ENCODE results near the gene MRPS15.

Gene MRPS15

DNA sequence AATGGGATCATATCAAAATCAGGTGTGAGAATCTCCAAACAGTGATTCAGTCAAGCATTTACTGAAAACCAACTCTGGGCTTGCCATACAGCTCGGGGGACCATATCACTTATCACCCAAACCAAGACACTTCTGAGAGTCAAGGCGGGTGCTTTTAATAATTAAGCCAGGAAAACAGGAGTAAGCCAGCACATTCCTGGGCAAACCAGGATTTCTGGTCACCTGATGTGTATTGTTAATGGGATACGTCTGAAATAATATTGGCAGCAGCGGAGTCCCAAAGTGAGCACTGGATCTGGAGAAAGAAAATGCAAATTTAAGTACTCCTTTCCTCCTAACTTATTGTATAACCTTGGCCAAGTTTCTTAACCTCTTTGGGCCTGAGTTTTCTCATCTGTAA lies 31.6 kb downstream of the MRPS15 start:
- in situ Hi-C loops (cut with MboI; ENCODE audit: low sequenced_read_pairs): no loop called here

DNA sequence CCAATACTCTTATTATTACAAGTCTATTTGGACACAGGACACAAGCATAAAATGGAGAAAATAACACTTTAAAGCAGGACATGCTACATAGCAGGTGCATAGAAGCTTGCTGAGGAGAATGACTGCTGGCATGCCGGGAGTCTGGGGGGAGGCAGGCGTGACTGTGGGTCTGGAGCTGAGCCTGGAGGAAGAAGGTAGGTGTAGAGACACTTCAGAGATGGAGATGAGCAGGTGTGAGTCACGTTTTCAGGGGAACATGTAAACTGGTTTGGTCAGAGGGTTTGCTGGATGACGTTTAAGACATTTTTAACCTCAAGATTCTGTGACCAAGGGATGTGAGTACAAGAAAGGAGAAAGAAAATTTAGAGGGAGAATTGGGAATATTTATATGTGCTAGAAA lies 38.4 kb downstream of the MRPS15 start:
- in situ Hi-C loops (cut with MboI; ENCODE audit: low sequenced_read_pairs): no loop called here

DNA sequence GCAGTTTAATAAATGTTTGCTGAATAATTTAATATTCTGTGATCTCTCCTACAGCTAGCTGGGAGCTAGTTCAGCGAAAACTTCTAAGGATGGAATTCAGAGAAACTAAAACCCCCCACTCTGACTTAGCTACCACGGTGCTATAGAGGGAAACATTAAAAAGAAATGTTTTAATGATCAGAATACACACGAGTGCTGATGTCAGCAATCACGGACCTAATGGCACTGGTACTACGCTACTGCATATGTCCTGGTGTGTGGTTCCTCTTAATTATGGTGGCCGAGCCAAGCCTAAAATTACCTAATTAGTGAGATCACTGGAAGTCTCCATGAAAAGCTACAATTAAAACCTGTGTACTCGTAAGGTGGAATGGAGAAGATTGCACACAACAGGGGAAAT lies 42.5 kb downstream of the MRPS15 start:
- in situ Hi-C loops (cut with MboI; ENCODE audit: low sequenced_read_pairs): no loop called here

DNA sequence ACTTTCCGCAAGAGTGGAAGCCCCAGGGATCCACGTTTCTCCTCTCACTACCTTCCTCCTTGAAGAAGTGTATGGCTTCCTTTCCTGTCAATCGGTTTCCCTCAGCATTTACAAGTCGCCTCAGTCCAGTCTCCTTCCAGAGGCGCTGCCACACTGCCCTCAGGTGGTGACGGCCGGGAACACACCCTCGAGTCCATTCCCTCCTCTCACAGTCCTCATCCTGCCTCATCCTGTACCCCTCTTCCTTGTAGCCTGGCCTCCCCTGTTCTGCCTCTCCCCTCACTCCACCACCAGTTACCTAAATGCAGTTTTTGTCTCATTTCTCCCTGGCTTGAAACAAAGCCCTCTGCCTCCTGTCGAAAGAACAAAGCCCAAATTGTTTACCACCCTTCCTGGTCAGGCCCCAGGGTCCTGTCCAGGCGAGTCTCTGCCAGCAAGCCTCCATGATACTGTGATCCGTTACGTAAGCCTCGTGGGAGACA lies 43.3 kb downstream of the MRPS15 start:
- in situ Hi-C loops (cut with MboI; ENCODE audit: low sequenced_read_pairs): no loop called here

DNA sequence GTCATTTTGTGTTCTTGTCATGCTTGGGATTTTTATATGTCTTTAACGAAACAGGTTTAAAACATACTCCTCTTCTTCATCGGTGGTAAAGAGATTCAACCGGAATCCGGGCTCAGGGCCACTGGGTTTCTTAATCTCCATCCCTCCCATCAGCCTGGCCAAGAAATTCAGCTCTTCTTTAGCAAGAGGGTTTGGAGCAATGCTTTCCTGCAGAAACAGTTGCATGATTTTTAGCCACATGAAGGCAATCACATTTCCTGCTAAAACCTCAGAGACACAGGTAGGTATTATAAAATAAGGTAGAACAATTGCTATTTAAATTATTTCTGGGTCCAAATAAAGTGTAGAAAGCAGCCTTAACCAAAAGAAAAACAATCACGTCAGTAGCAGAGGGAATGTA lies 43.8 kb downstream of the MRPS15 start:
- in situ Hi-C loops (cut with MboI; ENCODE audit: low sequenced_read_pairs): no loop called here

DNA sequence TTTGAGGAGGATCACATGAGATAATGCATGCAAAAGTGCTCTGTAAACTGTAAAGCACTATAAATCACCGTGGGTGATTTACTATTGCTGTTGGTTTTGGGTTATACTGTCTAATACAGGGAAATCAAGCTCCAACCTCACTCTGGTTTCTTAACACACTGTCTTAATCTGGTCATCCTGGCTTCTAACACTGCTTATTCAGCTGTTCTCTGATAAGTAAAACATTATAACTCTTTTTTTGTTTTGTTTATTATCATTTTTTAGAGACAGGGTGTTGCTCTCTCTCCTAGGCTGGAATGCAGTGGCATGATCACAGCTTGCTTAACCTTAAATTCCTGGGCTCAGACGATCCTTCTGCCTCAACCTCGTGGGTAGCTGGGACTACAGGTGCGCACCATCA lies 44.6 kb downstream of the MRPS15 start:
- in situ Hi-C loops (cut with MboI; ENCODE audit: low sequenced_read_pairs): no loop called here

DNA sequence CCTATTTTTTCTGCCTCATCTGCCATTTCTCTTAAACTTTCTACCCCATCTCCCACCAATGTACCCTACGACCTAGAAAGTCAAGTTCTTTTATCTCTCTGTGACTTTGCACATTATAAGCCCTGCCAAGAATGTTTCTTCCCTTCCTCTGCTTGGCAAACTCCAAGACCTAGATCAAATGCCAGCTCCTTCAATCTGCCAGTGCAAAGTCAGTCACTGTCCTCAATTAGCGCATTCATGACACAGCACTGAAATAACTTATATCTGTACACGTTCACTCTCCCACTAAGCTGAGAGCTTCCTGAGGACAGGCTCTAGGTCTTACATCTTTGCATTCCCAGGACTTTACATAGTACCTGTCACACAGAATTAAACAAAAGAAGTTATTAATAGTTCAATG lies 45.0 kb downstream of the MRPS15 start:
- in situ Hi-C loops (cut with MboI; ENCODE audit: low sequenced_read_pairs): no loop called here

DNA sequence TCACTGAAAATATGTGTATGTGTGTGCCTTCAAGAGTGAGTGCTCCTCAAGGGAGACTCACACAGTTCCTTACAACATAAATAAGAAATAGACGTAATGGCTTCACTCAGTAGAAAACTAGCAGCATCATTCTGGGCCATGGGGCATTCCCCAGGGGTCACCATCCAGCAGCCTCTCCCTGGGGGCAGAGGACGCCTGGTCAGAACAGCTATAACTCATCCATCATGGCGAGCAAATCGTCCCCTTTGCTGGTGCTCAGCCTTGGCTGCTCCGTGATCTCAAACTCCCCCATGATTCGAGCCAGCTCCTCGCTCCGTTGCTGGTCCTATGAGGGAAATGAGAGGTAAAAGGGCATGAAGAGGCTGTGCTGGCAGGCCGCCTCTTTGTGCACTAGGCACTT lies 46.3 kb downstream of the MRPS15 start:
- in situ Hi-C loops (cut with MboI; ENCODE audit: low sequenced_read_pairs): no loop called here

DNA sequence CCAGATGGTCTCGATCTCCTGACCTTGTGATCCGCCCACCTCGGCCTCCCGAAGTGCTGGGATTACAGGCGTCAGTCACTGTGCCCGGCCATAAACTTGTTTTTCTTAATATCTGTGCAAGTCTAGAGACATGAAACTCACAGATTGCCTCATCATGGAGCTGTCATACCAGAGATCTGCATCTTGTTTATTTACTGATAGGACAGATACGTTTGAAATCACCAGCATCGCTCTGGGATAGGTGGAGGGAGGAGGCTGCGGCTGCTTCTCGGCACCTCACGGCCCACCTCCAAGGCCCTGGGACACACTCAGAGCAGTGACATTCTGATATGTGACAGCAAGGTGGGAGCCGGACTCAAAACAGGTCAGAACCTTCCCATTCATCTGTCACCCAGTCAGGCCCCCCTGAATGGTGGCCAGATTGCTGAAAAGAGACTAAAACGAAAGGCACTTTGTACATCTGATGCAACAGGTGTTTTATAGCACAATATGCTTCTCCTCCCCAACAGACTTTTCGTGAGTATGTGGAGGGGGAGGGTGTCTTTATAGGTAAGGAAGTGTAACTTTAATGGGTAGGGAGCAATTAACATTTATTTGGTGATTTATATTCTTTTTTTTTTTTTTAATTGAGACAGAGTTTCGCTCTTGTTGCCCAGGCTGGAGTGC lies 48.4 kb downstream of the MRPS15 start:
- in situ Hi-C loops (cut with MboI; ENCODE audit: low sequenced_read_pairs): no loop called here

DNA sequence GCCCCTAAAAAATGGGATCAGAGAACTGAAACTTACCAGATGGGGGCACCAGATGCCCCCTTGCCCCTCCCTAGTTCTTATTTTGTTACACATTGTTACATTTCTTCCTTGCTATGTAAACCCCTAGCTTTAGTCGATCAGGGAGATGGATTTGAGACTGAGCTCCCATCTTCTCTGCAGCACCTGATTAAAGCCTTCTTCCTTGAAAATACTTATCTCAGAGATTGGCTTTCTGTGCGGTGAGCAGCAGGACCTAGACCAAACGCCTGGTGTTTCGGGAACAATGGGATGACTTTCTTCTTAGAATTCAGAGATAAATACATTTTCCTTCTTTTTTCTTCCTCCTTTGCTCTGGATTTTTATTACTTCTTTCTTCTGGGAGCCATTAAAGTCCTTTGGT lies 49.8 kb downstream of the MRPS15 start:
- in situ Hi-C loops (cut with MboI; ENCODE audit: low sequenced_read_pairs): no loop called here

DNA sequence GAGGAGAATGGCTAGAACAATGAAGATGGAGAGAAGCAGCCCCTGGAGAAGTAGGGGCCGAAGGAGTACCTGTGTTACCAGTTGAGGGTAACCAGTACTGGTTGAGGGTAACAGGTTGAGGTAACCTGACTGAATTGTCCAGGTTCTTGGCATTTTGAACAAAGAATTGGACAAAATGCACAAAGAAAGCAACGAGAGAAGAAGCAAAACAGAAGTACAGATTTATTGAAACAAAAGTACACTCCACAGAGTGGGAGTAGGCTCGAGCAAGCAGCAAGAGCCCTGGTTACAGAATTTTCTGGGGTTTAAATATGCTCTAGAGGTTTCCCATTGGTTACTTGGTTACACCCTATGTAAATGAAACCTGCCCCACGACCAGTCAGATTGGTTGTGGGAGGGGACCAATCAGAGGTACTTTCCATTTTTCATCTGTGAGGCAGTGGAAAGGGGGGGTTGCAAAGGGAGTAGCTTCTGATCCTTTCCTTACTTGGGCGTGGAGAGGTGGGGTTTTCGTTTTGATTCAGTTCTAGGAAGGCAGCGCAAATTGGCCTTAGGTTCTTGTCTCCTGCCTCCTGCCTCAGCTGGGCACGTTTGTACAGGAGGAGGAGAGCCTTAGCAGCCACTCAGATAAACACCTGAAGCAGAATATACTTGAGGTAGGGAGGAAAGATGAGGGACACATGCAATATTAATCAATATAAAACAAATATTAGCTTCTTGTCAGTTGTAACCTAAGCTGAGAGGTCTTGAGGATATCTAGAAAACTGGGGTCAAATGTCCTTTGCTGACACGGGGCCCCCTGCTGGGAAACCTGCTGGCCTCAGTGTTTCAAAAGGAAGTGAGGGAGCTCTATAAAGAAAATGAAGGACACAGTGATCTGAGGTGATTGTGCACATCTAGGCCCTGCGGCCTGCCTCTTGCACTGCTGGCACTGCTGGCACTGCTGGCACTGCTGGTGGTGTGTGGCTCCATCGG lies 52.2 kb downstream of the MRPS15 start:
- in situ Hi-C loops (cut with MboI; ENCODE audit: low sequenced_read_pairs): no loop called here

DNA sequence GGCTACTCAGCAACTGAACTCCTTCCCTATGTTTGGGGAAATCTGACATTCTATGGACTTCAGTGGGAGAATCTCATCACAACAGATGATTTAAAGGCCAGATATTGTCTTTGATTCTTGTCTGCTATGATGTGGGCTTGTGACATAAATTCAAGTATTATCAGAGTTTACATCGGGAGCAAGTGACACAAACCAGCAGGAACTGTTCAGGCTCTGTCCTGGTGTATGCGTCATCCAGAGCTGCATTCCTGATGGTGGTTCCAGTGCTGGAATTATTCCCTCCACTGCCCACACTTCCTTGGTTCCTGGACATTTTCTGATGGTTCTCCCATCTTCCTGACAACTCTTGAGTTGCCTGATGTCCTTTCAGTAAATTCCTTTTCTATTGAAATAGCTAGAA lies 55.7 kb downstream of the MRPS15 start:
- in situ Hi-C loops (cut with MboI; ENCODE audit: low sequenced_read_pairs): no loop called here

DNA sequence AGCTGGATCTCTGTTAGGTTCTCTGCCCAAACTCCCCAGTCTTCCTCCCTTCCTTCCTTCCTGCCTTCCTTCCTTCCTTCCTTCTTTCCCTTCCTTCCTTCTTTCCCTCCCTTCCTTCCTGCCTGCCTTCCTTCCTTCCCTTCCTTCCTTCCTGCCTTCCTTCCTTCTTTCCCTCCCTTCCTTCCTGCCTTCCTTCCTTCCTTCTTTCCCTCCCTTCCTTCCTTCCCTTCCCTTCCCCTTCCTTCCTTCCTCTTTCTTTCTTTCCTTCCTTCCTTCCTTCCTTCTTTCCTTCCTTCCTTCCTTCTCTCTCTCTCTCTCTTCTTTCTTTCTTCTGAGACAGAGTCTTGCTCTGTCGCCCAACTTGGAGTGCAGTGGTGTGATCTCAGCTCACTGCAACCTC lies 57.7 kb downstream of the MRPS15 start:
- in situ Hi-C loops (cut with MboI; ENCODE audit: low sequenced_read_pairs): no loop called here

Data from hTERT RPE-1 (cell line).